CD4-positive, alpha-beta T cell treated with Interleukin-15 for 1 hour (primary cell): ENCODE results near the gene TMEM217.
A peak's percentile ranks its signal among the peaks of the same experiment; 100 is the strongest.

Experiments used
- DNase-seq: peaks from one replicate; pipeline ENCODE4 v3.0.0-alpha.2; 2020

Gene TMEM217

DNA sequence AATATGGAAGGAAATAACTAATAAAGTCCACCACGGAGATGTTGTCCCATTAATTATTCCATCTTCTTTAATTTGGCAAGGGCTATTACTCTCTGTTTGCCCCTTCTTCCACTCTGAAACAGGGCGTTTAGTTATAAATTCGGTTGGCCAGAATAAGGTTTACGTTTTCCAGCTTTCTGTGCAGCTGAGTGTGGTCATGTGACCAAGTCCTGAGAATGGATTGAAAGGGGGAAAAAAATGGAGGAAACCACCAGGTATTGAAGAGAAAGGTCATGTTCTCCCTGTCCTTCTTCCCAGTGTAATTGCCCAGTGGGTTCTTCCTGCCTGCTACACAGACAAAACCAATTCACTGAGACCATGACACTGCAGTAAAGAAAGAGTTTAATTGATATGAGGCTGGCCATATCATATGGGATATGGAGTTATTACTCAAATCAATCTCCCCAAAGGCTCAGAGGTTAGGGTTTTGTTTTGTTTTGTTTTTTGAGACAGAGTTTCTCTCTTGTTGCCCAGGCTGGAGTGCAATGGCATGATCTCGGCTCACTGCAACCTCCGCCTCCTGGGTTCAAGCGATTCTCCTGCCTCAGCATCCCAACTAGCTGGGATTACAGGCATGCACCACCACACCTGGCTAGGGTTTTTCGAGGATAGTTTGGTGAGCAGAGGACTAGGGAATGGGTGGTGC lies 14.7 kb downstream of the TMEM217 start:
- no peak for DNase-seq

DNA sequence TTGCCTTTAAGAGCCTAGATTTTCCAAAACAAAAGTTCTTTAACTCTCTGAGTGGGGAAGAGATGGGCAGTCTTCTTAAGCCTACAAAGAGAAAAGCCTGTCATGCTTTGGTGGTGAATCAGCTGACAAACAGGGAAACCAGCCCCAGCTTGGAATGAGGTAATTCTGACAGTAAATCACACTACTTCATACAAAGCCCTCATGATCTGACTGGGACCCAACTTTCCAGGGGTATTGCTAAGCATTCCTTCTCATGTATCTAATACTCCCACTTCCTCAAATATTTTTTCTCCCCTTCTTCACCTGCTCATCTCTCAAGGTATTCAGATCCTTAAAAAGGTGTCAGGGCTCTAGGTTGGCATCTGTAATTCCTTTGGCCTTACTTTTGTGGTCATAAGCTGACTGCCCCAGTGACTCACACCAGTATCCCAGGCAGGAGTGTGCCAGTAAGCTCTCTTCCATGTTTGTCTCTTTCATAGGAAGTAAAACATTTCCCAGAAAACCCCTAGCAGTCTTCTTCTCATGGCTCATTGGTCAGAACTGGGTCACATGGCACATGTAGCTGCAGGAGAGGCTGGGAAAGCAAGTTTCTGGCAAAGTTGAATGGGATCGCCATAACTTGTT lies 15.4 kb downstream of the TMEM217 start:
- DNase-seq = no peak

DNA sequence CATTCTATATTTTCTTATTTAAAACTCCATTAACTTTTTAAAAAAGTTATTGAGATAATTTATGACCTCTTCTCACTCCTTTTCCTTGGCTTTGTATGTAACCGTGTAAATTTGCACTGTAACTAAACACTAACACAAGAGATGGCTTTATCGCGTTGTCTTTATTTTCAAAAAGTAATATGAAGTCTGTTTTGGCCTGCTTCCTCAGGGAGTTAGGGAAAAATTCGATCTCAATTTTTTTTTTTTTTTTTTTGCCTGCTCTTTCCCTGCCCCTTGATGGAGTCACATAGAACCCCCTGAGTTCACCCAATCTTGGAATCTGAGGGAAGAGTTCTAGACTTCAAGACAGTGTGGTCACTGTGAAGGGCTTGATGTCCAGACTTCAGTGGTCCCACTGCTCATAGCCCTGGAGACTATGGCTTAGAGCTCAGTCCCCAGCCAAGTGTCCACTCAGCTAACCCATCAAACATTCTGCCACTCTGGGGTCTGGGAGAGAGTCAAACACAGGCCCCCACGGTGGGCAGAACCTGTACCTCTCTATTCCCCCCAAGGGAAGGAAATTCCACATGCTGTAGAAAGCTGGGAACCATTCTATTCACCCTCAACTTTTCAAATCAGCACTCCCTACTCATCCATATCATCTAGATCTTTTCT lies 16.0 kb downstream of the TMEM217 start:
- no peak for DNase-seq

DNA sequence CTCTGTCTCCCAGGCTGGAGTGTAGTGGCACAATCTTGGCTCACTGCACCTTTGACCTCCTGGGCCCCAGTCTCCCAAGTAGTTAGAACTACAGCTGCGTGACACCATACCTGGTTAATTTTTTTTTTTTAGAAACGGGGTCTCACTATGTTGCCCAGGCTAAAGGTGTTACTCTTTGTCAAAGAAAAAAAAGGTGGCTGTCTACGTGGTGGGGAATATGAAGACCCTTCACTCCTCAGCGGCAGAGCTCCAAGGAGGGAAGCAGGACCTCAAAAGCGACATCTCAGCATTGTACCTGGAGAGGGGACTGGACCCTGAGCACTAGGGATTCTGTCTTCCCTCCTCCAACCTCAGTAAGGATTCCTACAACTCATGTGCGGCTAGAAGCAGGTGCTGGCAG lies 16.8 kb downstream of the TMEM217 start:
- no peak for DNase-seq

DNA sequence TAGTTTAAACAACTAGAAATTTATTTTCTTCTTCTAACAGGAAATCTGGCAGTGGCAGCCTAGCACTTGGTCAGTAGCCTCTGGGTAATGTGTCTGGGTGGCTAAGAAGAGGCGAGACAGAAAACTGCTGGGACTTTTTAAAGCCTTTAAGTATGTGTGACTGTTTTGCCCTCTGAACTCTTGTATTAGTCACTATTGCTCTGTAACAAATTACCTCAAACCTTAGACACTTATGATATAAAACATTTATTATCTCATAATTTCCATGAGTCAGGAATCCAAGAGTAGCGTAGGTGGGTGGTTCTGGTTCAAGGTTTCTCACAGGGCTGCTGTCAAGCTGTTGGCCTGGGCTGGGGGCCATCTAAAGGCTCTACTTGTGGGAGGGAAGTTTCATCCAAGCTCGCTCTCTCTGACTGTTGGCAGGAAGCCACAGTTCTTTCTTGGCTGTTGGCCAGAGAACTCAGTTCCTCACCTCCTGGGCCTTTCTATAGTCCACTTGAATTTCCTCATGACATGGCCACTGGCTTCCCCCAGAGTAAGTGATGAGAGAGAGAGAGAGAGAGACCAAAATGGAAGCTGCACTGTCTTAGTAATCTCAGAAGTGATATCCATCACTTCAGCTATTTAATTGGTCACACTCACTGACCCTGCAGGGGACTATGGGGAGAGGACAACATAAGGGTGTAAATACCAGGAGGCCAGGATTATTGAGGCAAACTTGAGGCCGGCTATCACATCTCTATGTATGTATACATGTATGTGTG lies 17.8 kb downstream of the TMEM217 start:
- DNase-seq = peak; percentile 70

DNA sequence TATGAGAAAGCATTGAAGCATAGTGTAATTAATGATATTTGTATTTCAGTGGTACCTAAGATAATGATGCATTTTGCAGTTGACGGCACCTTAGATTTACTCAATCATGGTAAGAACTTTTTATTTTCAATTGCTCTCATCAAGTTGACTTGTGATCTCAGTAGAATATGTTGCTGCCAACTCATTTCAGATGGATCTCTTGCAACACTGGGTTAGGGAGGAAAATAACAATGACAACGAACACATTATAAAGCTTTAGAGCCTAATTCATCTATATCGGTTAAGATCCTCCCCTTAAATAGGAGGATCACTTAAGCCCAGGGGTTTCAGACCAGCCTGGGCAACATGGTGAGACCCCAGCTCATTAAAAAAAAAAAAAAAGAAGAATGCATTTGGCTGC lies 18.4 kb downstream of the TMEM217 start:
- DNase-seq = no peak

DNA sequence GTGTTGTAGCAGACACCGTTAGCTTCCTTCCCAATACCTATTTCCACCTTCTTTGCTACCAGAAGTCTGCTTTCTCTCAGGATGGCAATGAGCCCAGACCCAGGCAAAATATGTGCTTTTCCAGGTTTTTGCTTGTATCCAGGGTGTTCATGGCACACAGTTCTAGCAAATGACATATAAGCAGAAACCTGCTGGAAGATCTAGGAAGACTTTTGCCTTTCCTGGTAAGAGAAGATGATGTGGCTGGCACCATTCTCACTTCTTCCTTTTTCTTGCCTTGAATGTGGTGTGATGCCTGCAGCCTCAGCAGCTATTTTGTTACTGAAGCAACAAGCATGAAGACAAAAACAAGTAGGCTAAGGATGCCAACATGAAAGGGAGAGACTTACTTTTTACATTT lies 19.6 kb downstream of the TMEM217 start:
- DNase-seq = no peak

DNA sequence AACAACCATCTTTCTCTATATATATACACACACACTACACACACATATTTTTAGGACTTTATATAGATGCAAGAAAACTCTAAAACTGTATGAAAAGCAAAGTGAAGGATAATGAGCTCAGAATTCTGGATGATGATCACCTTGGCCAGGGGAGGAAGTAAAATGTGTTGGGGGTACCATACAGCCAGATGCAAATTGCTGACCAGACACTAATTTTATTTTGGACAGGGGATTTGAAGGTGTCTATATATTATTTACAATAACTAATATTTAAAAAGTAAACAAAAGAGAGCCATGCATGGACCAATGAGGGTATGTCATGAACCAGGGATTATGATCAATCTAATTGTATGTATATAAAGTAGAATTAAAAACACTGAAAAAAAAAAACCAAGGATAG lies 20.2 kb downstream of the TMEM217 start:
- no peak for DNase-seq

DNA sequence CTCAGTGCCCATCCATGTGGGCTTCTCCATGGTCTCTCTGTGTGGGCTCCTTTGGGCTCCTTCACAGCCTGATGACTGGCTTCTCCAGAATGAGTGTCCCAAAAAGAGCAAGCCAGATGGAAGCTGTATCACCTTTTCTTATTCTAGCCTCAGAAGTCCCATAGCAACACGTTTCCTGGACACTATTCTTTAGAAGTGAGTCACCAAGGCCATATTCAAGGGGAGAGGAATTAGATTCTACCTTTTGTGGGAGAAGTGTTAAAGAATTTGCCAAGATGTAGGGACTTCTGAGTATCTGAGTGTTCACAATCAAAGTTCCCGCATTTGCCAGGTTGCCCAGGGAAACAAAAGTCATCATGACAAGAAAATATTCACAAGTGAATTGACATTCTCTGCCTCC lies 21.0 kb downstream of the TMEM217 start:
- DNase-seq = no peak

DNA sequence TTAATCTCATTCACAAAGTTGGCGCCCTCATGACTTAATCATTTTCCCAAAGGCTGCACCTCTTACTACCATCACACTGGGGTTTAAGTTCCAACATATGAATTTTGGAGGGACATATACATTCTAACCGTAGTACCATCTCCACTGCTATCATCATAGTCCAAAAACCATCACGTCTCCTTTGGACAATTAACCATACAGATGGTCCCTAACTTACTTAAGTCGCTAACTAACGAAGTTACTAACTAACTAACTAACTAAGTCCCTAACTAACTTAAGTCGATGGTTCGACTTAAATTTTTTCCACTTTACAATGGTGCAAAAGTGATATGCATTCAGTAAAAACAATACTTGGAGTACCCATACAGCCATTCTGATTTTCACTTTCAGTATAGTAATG lies 24.4 kb downstream of the TMEM217 start:
- DNase-seq = no peak

DNA sequence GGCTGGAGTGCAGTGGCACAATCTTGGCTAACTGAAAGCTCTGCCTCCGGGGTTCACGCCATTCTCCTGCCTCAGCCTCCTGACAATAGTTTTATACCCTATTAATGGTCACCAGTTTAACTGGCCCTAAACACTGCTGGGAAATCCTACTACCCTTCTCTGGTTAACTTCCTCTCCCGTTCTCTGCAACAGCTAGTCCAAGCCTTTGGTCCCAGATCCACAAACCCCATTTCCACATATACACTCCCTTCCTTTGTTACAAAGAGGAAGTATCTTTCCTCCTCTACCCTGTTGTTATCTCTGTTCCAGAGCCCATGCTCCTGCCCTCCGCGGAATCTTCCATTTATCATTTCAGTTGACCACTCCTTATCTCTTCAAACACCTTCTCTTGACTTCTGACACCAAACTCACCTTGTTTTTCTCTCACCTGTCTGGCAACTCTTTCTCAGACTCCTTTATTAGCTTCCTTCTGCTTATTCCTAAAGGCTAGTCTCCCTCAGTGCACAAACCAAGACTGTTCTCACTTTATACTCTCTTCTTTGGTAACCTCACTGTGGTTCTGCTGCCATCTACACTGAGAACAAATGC lies 25.4 kb downstream of the TMEM217 start:
- DNase-seq = no peak

DNA sequence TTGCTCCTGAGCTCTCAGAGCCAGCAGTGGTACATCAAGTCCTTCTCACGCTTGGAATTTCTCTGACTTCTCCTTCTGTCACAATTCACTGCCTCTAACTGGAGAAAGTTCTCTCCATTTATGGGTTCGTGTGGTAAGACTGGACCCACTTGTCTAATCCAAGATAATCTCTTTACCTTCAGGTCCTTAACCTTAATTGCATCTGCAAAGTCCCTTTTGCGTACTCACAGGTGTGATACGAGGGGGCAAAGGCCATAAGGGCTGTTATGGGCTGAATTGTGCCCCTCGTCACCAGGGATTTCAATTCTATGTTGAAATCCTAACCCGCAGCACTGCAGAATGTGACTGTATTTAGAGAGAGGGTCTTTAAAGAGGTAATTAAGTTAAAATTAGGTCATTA lies 27.8 kb downstream of the TMEM217 start:
- no peak for DNase-seq

DNA sequence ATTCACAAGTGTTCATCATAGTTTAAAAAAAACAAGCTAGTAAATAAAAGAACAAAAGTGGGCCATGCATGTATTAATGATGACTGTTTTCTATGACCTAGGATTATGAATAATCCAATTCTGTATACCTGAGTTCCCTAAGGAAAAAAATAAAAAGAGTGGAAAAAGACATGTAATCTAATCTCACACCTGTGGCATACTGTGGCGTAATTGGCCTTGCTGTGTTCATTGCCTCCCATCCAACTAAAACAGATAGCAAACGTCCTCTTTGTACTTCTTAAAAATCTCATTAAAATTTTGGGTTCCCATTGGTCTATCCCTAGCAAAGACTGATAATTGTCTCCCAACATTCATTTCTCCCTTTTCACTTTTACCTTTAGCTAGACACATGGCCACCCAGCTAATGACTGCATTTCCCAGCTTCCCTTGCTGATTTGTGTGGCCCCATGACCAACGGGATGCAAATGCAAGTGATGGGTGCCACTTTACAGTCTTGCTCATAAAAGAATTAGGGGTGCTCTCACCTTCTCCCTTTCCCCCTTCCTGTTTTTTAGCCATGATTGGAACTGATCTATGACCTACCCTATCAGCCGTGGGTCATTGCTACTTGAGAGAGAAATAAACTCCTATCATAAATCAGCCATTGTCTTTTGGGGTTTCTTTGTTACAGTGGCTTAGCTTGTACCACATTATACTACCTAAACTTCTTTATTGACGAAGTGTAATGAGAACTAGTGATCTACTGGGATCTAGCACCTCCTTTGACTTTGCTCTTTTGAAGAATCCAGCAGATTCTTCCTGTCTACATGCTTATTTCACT lies 32.4 kb downstream of the TMEM217 start:
- no peak for DNase-seq

DNA sequence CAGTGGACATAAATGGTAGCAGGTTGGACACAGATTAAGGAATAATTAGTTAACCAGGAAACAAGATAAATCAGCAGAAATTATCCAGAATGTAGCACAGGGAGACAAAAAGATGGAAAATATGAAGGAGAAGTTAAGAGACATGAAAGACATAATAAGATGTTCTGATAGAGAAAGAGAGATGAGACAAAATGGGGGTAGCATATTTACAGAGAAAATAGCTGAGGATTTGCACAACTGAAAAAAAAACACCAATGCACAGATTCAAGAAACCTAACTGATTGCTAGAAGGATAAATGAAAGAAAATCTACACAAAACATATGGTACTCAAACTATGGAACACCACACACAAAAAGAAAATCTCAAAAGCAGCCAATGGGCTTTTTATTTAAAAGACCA lies 35.0 kb downstream of the TMEM217 start:
- DNase-seq = no peak

DNA sequence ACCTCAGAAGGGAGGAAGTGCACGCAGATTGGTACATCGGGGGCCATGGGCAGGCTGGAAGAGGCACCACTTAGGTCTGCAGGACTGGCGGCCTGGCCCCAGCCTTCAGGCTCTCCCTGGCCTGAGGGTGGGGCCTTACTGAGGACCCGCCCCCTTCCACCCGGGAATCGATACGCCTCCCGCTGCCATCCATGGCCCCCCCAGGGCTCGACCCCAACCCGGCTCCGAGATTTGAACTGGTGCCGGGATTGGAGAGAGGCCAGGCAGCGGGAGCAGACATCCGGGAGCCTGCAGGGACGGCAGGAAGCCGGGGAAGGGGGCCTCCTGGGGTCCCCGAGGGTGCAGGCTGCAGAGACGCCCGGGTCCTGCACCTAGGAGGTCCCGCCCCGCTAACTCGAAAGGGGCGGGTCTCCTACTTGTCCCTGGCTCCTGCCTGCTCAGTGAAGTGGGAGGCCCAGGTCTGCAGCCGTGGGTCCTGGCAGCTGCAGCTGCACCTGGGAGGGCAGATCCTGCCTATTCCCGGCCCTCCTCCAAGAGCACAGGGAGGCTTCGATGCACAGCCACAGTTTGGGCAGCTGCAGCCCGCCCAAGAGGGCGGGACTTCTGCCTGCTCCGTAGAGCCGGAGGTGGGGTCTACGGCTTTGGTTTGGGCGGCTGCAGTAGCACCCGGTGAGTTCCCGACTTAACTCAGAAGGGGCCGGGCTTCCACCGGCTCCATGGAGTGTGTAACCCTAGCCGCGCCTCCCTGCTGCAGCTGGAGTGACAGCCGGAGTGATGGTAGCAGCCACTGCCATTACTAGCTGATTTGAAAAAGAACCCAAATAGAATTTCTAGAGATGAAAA lies 35.6 kb downstream of the TMEM217 start:
- peak; percentile 64 for DNase-seq

DNA sequence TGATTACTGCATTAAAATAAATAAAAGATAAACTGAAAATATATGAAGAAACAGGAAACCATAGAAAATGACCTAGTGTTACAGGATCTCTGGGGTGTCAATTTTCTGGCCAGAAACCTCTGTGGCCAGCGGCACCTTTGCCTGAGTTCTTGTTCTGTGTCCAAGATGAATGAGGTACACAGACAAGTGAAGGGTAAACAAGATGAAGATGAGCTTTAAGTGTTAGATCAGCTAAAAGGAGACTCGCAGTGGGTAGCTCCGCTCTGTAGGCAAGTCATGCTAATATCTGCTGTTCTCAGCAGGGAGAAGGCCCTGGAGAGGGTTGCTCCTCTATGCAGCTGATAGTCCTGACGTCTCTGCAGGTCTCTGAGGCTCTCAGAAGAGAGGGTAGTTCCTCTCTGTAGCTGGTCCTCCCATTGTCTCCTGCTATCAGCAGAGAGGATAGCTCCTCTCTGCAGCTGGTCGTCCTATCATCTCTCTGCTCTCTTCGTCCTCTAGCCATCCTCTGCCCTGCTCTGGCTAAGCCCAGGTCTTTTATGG lies 36.3 kb downstream of the TMEM217 start:
- DNase-seq = no peak

DNA sequence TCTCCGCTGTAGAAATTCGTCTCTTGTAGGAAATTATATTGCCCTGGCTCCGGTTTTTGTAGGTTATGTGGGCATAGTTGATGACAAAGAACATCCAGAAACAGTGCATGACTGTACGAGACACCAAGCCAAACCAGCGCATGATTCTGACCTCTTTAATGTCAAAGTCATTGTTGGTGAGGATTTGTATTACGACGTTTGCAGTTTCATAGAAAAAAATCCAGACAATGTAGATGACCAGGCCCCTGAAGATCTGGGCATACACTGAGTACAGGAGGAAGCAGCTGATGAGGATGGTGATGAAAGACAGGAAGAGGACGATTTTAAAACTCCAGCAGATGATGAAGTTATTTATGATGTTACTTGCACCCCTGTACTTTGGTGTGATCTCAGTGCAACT lies 39.4 kb downstream of the TMEM217 start:
- no peak for DNase-seq

DNA sequence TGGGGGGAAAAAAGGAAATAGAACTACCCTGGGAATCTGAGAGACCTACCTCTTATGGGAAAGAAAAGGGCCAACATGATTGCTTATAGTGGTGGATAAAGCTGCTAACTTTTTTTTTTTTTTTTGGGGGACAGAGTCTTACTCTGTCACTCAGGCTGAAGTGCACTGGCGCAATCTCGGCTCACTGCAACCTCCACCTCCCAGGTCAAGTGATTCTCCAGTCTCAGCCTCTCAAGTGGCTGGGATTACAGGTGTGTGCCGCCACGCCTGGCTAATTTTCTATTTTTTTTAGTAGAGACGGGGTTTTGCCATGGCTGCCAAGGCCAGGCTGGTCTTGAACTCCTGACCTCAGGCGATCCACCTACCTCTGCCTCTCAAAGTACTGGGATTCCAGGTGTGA lies 39.9 kb downstream of the TMEM217 start:
- no peak for DNase-seq

DNA sequence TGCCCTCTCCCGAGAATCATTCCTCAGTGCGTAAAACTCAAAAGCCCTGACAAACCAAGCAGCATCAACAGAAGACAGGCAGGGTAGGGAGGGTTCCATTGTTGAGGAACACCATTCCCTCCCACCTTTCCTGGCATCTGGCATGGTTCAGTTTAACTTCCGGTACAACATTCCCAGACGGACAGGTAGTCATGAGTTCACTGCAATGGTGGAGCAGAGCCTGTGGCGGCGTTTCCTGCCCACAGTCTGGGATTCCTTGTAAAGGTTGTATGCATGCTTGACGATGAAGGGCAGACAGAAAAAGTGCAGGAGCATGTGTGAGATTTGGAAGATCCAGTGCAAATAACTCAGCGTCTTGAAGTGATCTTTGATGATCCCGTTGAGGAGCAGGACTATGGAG lies 45.7 kb downstream of the TMEM217 start:
- DNase-seq = no peak

DNA sequence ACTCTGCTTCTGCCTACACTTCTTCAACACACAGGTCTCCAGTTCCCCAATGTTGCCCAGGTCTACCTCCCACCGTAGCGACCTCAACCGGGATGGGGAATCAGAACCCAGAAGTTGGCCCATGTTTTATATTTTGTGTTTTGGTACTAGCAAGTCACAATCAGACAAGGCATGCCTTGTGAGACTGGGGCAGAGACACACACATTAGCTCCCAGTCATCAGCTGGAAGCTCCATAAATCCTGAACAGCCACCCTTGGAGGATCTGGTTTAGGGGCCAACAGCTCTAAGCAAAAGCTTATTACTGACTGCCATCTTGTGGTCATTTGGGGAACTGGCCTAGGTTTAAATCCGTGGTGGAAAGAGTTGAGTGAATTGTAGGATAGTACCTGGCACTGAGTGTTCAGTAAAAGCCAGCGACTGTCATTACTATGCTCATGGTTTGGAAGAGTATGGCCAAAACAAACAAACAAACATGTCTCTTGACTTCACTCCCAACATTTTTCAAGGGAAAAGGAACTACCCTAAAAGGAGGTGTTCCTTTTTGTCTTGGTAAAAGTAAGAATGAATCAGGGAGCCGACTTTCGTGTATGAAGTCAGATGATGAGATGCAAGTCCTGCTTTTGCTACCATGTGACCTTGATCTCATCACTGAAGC lies 47.5 kb downstream of the TMEM217 start:
- DNase-seq = peak; percentile 70
